Choroid plexus epithelial cell (primary cell): ENCODE results near the gene CHST13.

Experiments
- DNase-seq: peaks from one replicate; pipeline ENCODE4 v3.0.0-alpha.2; 2010; ENCODE audit warnings: low read depth
- H3K4me3 ChIP-seq: 2 replicates; pipeline ENCODE4 v1.5.1; 2011; ENCODE audit warnings: low read depth, mild to moderate bottlenecking, control low read depth, low read length, moderate library complexity
- CTCF ChIP-seq: conservative IDR thresholded peaks from 2 replicates; pipeline ENCODE4 v1.5.1; 2011; ENCODE audit warnings: low read depth, mild to moderate bottlenecking, control low read depth, inconsistent platforms, low read length, moderate library complexity

CHST13 gene

GRCh38 chr3:126517986-126518778 lies 5.8 kb upstream of the CHST13 start:
- no peak for TF ChIP-seq CTCF
- no peak overlapping the region for H3K4me3 ChIP-seq
- no peak for DNase-seq

GRCh38 chr3:126518779-126519177 lies 5.2 kb upstream of the CHST13 start:
- no peak overlapping the region for H3K4me3 ChIP-seq
- DNase-seq: no peak
- TF ChIP-seq CTCF: no peak

- TF ChIP-seq CTCF: no peak
- DNase-seq: no peak
- H3K4me3 ChIP-seq: no peak overlapping the region
Observed at GRCh38 chr3:126519506-126520455, 4.2 kb upstream of the CHST13 start.

DNA sequence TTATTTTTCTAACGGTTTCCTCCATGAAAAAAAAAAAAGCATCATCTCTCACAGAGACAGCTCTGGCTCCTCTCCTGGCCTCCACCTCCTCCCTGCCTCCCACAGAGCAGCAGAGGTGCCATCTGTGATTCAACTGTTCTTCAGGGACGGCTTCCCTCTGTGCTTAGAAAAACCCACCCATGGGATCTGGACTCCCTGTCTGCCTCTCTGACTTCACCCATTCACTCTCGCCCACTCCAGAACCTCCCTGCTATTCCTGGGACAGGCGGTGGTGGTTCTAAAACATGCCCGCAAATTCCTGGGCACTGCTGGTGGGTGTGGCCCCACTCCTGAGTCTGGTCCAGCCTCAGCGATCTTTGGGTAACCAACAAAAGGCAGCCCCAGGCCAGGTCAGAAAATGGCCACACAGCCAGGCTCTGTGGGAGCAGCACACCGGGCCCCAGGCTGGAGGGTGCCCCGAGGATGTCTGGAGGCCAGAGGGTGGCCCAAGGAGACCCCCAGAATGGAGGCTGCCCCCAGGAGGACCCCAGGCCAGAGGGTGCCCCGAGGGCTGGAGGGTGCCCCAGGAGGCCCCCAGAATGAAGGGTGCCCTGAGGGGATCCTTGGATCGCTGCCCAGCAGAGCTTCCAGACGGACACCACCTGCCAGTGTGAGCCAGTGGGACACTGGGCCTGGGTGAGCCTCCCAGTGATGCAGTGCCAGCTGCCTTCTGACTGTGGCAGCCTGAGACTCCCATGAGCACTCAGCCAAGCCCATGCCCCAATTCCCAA lies 2.6 kb upstream of the CHST13 start:
- no peak for DNase-seq
- no peak overlapping the region for H3K4me3 ChIP-seq
- TF ChIP-seq CTCF: no peak

GRCh38 chr3:126522363-126522788 lies 1.6 kb upstream of the CHST13 start:
- peak; percentile 44 for DNase-seq
- TF ChIP-seq CTCF: peak; percentile 90
- H3K4me3 ChIP-seq: no peak overlapping the region

DNA sequence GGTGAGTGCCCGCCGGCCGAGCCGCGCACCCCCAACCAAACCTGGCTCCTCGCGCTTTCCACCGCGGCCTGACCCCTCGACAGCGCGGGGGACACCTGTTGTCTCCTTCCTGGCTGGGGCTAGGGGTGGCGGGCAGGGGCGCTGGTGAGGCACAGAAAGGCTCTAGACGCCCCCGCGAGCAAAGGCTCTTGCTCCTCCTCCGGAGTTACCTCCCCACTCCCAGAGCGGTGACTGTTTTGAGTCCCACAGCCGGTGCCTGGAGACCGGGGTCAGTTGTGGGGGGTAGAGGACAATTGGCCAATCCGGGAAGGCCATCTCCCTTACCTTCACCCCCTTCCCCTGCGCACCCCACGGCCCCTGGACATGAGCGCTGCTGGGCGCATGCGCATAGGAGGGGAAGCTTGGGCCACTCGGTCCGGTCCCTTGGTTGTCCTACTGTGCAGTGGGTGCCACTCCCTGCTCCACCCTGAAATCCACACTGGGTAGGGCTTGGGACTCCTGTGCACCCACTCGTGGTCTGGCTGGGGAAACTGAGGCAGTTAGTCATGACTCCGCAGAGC lies 554 bp downstream of the CHST13 start:
- DNase-seq: no peak
- TF ChIP-seq CTCF: no peak
- peak overlapping the region; percentile 26 for H3K4me3 ChIP-seq
